Vagina (tissue), 2 donors: ENCODE measurements around the gene MTHFSD. TPM values are rescaled to one million over a fixed set of nuclear protein-coding genes. Genes with fewer than 3 reads are reported as not detected.
A peak's percentile ranks its signal among the peaks of the same experiment; 100 is the strongest.

Experiments
- DNase-seq, 2 donors: peaks; one replicate each; pipeline ENCODE4 v3.0.0-alpha.2; 2017; ENCODE audit errors: extremely low spot score in 2 of 2
- H3K27ac ChIP-seq: fragments of 200-600 bp; sonication (generic); one replicate; pipeline ENCODE4 v1.5.1; 2019
- H3K27me3 ChIP-seq: fragments of 200-600 bp; sonication (generic); one replicate; pipeline ENCODE4 v1.5.1; 2019
- H3K36me3 ChIP-seq, 2 donors: fragments of 200-600 bp; sonication (generic); one replicate each; pipeline ENCODE4 v1.5.1; 2017 to 2019
- H3K4me1 ChIP-seq: fragments of 200-600 bp; sonication (generic); one replicate; pipeline ENCODE4 v1.5.1; 2019
- H3K4me3 ChIP-seq, 2 donors: fragments of 200-600 bp; sonication (generic); 1 replicate in 1 of 2; 2 replicates in 1 of 2; pipeline ENCODE4 v1.5.1; 2016 to 2019
- H3K9me3 ChIP-seq: fragments of 200-600 bp; sonication (generic); one replicate; pipeline ENCODE4 v1.5.1; 2019
- CTCF ChIP-seq, 3 experiments: fragments of 450-650 bp in 2 of 3; fragments of 200-600 bp in 1 of 3; sonication (generic) in 1 of 3; IDR thresholded peaks; one replicate each; pipeline ENCODE4 v1.5.1; 2017 to 2019; ENCODE audit warnings: antibody characterized with exemption in 3 of 3, mild to moderate bottlenecking in 2 of 3, moderate library complexity in 2 of 3
- POLR2A ChIP-seq, 2 donors: fragments of 450-650 bp; IDR thresholded peaks; one replicate each; pipeline ENCODE4 v1.6.1; 2017; ENCODE audit warnings: antibody characterized with exemption in 2 of 2, mild to moderate bottlenecking in 2 of 2, moderate library complexity in 2 of 2
- POLR2AphosphoS5 ChIP-seq, 2 donors: sonication (generic); formaldehyde crosslinking; IDR thresholded peaks; one replicate each; pipeline ENCODE4 v1.9.0; 2017; ENCODE audit warnings: antibody characterized with exemption in 2 of 2, mild to moderate bottlenecking in 2 of 2, low read depth in 1 of 2; ENCODE audit not compliant: insufficient read depth in 1 of 2
- intact Hi-C: fragments of 100-400 bp; cut with DNase I; formaldehyde crosslinking; loops from one replicate; pipeline ENCODE4 v1.15.1; 2023
- total RNA-seq: library from RNA; depleted of rRNA; stranded (reverse); fragments of >200 nt; gene quantifications from one replicate; pipeline ENCODE4 v1.2.3, GENCODE V29; 2016

MTHFSD gene
- 20.4 TPM for total RNA-seq

- intact Hi-C loops: no loop called here
- peak within 1 kb of the TSS; percentile 87 for H3K27ac ChIP-seq
- TF ChIP-seq POLR2AphosphoS5 (IDR thresholded peaks at IDR 0.05; ENCODE audit: insufficient read depth in 1 of 2, low read depth in 1 of 2): peak; percentile 90 to 96
- no peak for TF ChIP-seq CTCF (IDR thresholded peaks at IDR 0.05)
- TF ChIP-seq POLR2A (IDR thresholded peaks at IDR 0.05): peak in 1 of 2 donors; percentile 67
- no peaks in the 10 kb centered on the region for H3K9me3 ChIP-seq
- H3K4me1 ChIP-seq: peaks cover 23% of the 10 kb centered on the region
- DNase-seq: peak in 1 of 2 donors; percentile 92
- no peaks in the 10 kb centered on the region for H3K27me3 ChIP-seq
- H3K4me3 ChIP-seq: peak within 1 kb of the TSS; percentile 80 to 91
- H3K36me3 ChIP-seq: peaks cover 0 to 1% of the 10 kb centered on the region in 2 donors
Measured at GRCh38 chr16:86554917-86555703, at the start of gene MTHFSD. TSS of gene MTHFSD (minus strand) at chr16:86555235. CDS start at chr16:86555184, 51 bp downstream.

GRCh38 chr16:86604436-86605193, 49.6 kb upstream of the MTHFSD start:
- intact Hi-C loops: no loop called here
- Histone ChIP-seq H3K36me3 (no peaks in the 10 kb centered on the region), H3K4me3 (peak overlapping the region in 1 of 2 donors; percentile 10), H3K4me1 (no peaks in the 10 kb centered on the region), H3K9me3 (no peaks in the 10 kb centered on the region), H3K27me3 (no peaks in the 10 kb centered on the region), H3K27ac (no peak overlapping the region)
- TF ChIP-seq POLR2AphosphoS5 (IDR thresholded peaks at IDR 0.05; ENCODE audit: insufficient read depth in 1 of 2, low read depth in 1 of 2): no peak
- no peak for TF ChIP-seq POLR2A (IDR thresholded peaks at IDR 0.05)
- no peak for TF ChIP-seq CTCF (IDR thresholded peaks at IDR 0.05)
- DNase-seq: no peak

GRCh38 chr16:86602521-86602920, 47.5 kb upstream of the MTHFSD start:
- intact Hi-C loops: no loop called here
- Histone ChIP-seq H3K9me3 (no peaks in the 10 kb centered on the region), H3K27ac (no peak overlapping the region), H3K4me1 (no peaks in the 10 kb centered on the region), H3K36me3 (no peaks in the 10 kb centered on the region), H3K27me3 (no peaks in the 10 kb centered on the region), H3K4me3 (no peak overlapping the region)
- no peak for DNase-seq
- TF ChIP-seq POLR2AphosphoS5 (IDR thresholded peaks at IDR 0.05; ENCODE audit: insufficient read depth in 1 of 2, low read depth in 1 of 2) (no peak), POLR2A (IDR thresholded peaks at IDR 0.05) (no peak), CTCF (IDR thresholded peaks at IDR 0.05) (no peak)

- H3K27me3 ChIP-seq: no peaks in the 10 kb centered on the region
- no peaks in the 10 kb centered on the region for H3K9me3 ChIP-seq
- TF ChIP-seq CTCF (IDR thresholded peaks at IDR 0.05) (no peak), POLR2A (IDR thresholded peaks at IDR 0.05) (no peak)
- no peak for DNase-seq
- intact Hi-C loops: no loop called here
- no peak overlapping the region for H3K27ac ChIP-seq
- H3K4me3 ChIP-seq: no peak overlapping the region
- no peaks in the 10 kb centered on the region for H3K36me3 ChIP-seq
- no peaks in the 10 kb centered on the region for H3K4me1 ChIP-seq
Measured at GRCh38 chr16:86601356-86601755, 46.3 kb upstream of the MTHFSD start.
